ENCODE data around the gene MNAT1. TPM values are rescaled to one million over a fixed set of nuclear protein-coding genes. Genes with fewer than 3 reads are reported as not detected.
"Not testable (repeated sequence)": the region's sequence is repeated elsewhere in the genome, so short reads cannot be mapped to it uniquely, and the experiment has no call there.

Gene MNAT1
- polyA plus RNA-seq, 3 donors from 2014 or later = 18.7 to 30.8 (median 27.7) TPM

- DNase-seq = no peak
- H3K36me3 Mint-ChIP-seq = peaks cover 0 to 6% (median 0%) of the 10 kb centered on the region in 3 donors
- peak overlapping the region in 4 of 6 donors; percentile 5 to 27 (median 9) for H3K27ac Mint-ChIP-seq
- peaks cover 5 to 10% (median 9%) of the 10 kb centered on the region in 3 donors for H3K27me3 Mint-ChIP-seq (ENCODE audit: low read depth in 3 of 3)
- H3K9me3 Mint-ChIP-seq = no peaks in the 10 kb centered on the region
- no peak overlapping the region for H3K4me3 Mint-ChIP-seq
- H3K4me1 Mint-ChIP-seq = peaks cover 46 to 69% of the 10 kb centered on the region in 2 donors
These were observed 23.0 kb downstream of the MNAT1 start for GRCh38 chr14:60757567-60758002.

GRCh38 chr14:60758885-60759284, 24.3 kb downstream of the MNAT1 start:
- Mint-ChIP-seq H3K4me1 (peaks cover 34 to 57% of the 10 kb centered on the region in 2 donors), H3K4me3 (peak overlapping the region; percentile 51 to 76 (median 67)), H3K36me3 (peaks cover 0 to 6% (median 0%) of the 10 kb centered on the region in 3 donors), H3K27ac (peak overlapping the region; percentile 27 to 82 (median 36)), H3K27me3 (ENCODE audit: low read depth in 3 of 3) (peaks cover 2 to 4% (median 2%) of the 10 kb centered on the region in 3 donors), H3K9me3 (no peaks in the 10 kb centered on the region)
- no peak for DNase-seq

GRCh38 chr14:60760209-60760608, 25.6 kb downstream of the MNAT1 start:
- Mint-ChIP-seq H3K4me3 (no peak overlapping the region), H3K36me3 (peaks cover 0 to 6% (median 0%) of the 10 kb centered on the region in 3 donors), H3K9me3 (no peaks in the 10 kb centered on the region), H3K4me1 (peaks cover 28 to 45% of the 10 kb centered on the region in 2 donors), H3K27ac (no peak overlapping the region), H3K27me3 (ENCODE audit: low read depth in 3 of 3) (peaks cover 0 to 2% (median 2%) of the 10 kb centered on the region in 3 donors)
- DNase-seq = no peak

- Mint-ChIP-seq H3K4me1 (peaks cover 26 to 42% of the 10 kb centered on the region in 2 donors), H3K9me3 (no peaks in the 10 kb centered on the region), H3K27ac (peak overlapping the region in 1 of 6 donors; percentile 37), H3K4me3 (no peak overlapping the region), H3K27me3 (ENCODE audit: low read depth in 3 of 3) (peaks cover 0 to 2% (median 2%) of the 10 kb centered on the region in 3 donors), H3K36me3 (peaks cover 0 to 5% (median 0%) of the 10 kb centered on the region in 3 donors)
- no peak for DNase-seq
These were observed 26.2 kb downstream of the MNAT1 start for GRCh38 chr14:60760644-60761364.

GRCh38 chr14:60768602-60769001, 34.0 kb downstream of the MNAT1 start:
- peaks cover 12 to 16% of the 10 kb centered on the region in 2 donors for H3K4me1 Mint-ChIP-seq
- H3K36me3 Mint-ChIP-seq = peaks cover 0 to 6% (median 0%) of the 10 kb centered on the region in 3 donors
- H3K4me3 Mint-ChIP-seq = no peak overlapping the region
- peaks cover 0 to 1% (median 0%) of the 10 kb centered on the region in 3 donors for H3K27me3 Mint-ChIP-seq (ENCODE audit: low read depth in 3 of 3)
- no peak overlapping the region for H3K27ac Mint-ChIP-seq
- no peaks in the 10 kb centered on the region for H3K9me3 Mint-ChIP-seq
- no peak for DNase-seq

GRCh38 chr14:60771117-60771516, 36.6 kb downstream of the MNAT1 start:
- Mint-ChIP-seq H3K4me1 (peaks cover 12 to 16% of the 10 kb centered on the region in 2 donors), H3K27ac (peak overlapping the region in 1 of 6 donors; percentile 1), H3K27me3 (ENCODE audit: low read depth in 3 of 3) (peaks cover 0 to 1% (median 0%) of the 10 kb centered on the region in 3 donors), H3K36me3 (peaks cover 0 to 6% (median 0%) of the 10 kb centered on the region in 3 donors), H3K9me3 (no peaks in the 10 kb centered on the region), H3K4me3 (no peak overlapping the region)
- no peak for DNase-seq

- Mint-ChIP-seq H3K27ac (no peak overlapping the region), H3K9me3 (no peaks in the 10 kb centered on the region), H3K4me3 (no peak overlapping the region), H3K27me3 (ENCODE audit: low read depth in 3 of 3) (peaks cover 0 to 1% (median 0%) of the 10 kb centered on the region in 3 donors), H3K36me3 (peaks cover 0 to 6% (median 0%) of the 10 kb centered on the region in 3 donors), H3K4me1 (peaks cover 12 to 16% of the 10 kb centered on the region in 2 donors)
- DNase-seq = no peak
These were observed 39.0 kb downstream of the MNAT1 start for GRCh38 chr14:60773558-60773957.

GRCh38 chr14:60775296-60775695, 40.7 kb downstream of the MNAT1 start:
- H3K9me3 Mint-ChIP-seq = no peaks in the 10 kb centered on the region
- H3K27me3 Mint-ChIP-seq (ENCODE audit: low read depth in 3 of 3) = peaks cover 0 to 1% (median 0%) of the 10 kb centered on the region in 3 donors
- H3K4me1 Mint-ChIP-seq = peaks cover 11 to 15% of the 10 kb centered on the region in 2 donors
- DNase-seq = no peak
- no peak overlapping the region for H3K4me3 Mint-ChIP-seq
- H3K36me3 Mint-ChIP-seq = peaks cover 0 to 4% (median 0%) of the 10 kb centered on the region in 3 donors
- H3K27ac Mint-ChIP-seq = no peak overlapping the region

GRCh38 chr14:60777856-60778578, 43.5 kb downstream of the MNAT1 start:
- Mint-ChIP-seq H3K36me3 (no peaks in the 10 kb centered on the region), H3K27ac (no peak overlapping the region), H3K9me3 (no peaks in the 10 kb centered on the region), H3K27me3 (ENCODE audit: low read depth in 3 of 3) (no peaks in the 10 kb centered on the region), H3K4me1 (peaks cover 2 to 18% of the 10 kb centered on the region in 2 donors), H3K4me3 (no peak overlapping the region)
- DNase-seq = no peak

- not testable (repeated sequence) for H3K9me3 Mint-ChIP-seq; H3K4me3 Mint-ChIP-seq; H3K27me3 Mint-ChIP-seq (ENCODE audit: low read depth in 3 of 3); DNase-seq; H3K36me3 Mint-ChIP-seq; H3K27ac Mint-ChIP-seq
- H3K4me1 Mint-ChIP-seq = peaks cover 0 to 18% of the 10 kb centered on the region in 2 donors
These were observed 45.4 kb downstream of the MNAT1 start for GRCh38 chr14:60779745-60780514.

- H3K9me3 Mint-ChIP-seq; H3K27ac Mint-ChIP-seq; H3K27me3 Mint-ChIP-seq (ENCODE audit: low read depth in 3 of 3); H3K4me3 Mint-ChIP-seq; DNase-seq; H3K36me3 Mint-ChIP-seq: not testable (repeated sequence)
- peaks cover 0 to 18% of the 10 kb centered on the region in 2 donors for H3K4me1 Mint-ChIP-seq
These were observed 46.0 kb downstream of the MNAT1 start for GRCh38 chr14:60780558-60780957.

- H3K4me1 Mint-ChIP-seq = peaks cover 0 to 16% of the 10 kb centered on the region in 2 donors
- H3K9me3 Mint-ChIP-seq = no peaks in the 10 kb centered on the region
- no peak overlapping the region for H3K4me3 Mint-ChIP-seq
- no peak overlapping the region for H3K27ac Mint-ChIP-seq
- H3K36me3 Mint-ChIP-seq = peaks cover 0 to 9% (median 4%) of the 10 kb centered on the region in 3 donors
- no peaks in the 10 kb centered on the region for H3K27me3 Mint-ChIP-seq (ENCODE audit: low read depth in 3 of 3)
- no peak for DNase-seq
These were observed 52.3 kb downstream of the MNAT1 start for GRCh38 chr14:60786905-60787304.

- Mint-ChIP-seq H3K36me3 (peaks cover 4 to 9% (median 8%) of the 10 kb centered on the region in 3 donors), H3K4me1 (peaks cover 3 to 15% of the 10 kb centered on the region in 2 donors), H3K27me3 (ENCODE audit: low read depth in 3 of 3) (no peaks in the 10 kb centered on the region), H3K4me3 (no peak overlapping the region), H3K27ac (no peak overlapping the region), H3K9me3 (peaks cover 0 to 2% (median 0%) of the 10 kb centered on the region in 6 donors)
- DNase-seq = no peak
These were observed 55.1 kb downstream of the MNAT1 start for GRCh38 chr14:60789656-60790055.

Data from immature natural killer cell (primary cell).